Germinal center (tissue), 1 donor: ENCODE data around the gene ZFYVE28.

ENCODE experiments used
- DNase-seq: peaks from one replicate; pipeline ENCODE4 v3.0.0; 2012; ENCODE audit warnings: mixed read lengths, low spot score

ZFYVE28 gene

GRCh38 chr4:2271279-2272025, 147.0 kb downstream of the ZFYVE28 start:
- no peak for DNase-seq

DNA sequence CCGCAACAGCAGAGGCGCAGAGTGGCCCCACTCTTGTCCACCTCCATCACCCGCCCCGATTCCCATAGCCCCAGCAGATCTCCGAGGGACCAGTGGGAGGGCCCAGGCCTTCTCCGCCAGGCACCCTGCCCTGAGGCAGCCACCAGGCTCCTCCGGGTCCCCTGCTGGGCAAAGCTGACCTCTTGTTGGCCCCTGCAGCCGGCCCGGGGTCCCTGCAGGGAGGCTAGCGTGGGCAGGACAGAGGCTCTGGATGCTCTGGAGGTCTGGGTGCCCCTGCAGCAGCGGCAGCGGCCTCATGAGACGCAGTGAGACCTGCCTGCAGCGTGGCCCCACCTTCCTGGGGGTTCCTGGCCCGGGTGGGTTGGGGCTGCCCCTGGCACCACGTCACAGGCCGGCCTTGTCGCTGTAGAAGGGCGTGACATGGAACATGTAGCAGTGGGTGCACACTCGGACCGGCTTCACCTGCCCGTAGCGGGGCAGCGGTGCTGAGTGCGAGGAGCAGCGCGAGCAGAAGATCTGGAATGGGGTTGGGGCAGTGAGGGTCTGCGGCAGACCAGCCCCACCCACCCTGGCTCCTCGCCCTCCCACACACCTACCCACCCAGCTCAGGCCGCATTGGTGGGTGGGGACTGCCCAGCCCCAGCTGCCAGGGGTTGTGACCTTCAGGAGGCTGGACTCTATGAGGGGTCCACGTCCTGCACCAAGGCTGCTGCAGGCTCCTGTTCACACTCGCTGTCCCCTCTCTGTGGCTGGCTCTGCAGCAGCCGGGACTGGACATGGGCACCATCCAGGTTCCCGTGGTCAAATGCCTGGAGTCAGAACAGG, 147.9 kb downstream of the ZFYVE28 start:
- DNase-seq = no peak

DNA sequence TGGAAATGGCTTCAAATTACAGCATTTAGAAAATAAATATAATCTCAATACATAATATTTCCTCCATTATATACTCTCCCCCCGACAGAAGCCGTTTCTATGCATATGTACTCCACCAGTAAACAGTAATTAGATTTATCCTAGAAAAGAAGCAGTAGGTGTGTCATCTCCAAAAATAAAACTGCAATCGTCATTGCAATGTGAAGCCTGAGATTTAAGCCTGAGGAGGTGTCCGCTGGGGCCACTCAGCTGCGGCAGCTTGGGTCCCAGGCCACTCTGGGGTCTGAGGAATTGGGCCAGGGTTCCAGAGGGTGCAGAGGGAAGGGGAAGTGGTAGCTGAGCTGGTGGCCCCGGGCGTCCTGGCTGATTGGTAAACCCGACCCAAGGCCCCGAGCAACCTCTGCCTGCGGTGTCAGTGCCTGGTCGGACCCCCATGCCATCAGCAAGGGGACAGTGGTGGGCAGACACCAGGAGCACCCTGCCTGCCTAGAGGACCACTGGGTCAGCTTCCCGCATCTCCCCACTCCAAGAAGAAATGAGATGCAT, 148.8 kb downstream of the ZFYVE28 start:
- DNase-seq = no peak

DNA sequence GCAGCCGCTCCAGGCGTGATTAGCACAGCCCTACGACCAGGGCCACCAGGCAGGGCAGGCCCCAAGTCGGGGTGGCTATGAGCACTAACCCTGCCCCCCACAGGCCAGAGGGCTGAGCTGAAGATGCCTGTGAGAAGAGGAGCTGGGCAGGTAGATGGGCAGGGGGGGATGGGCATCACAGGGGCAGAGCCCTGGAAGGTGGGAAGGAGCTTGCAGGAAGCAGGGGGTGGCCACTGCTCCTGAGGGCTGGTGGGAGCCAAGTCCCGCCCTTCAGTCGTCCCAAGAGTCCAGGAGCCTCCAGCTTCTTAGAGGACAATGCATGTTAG, 149.3 kb downstream of the ZFYVE28 start:
- DNase-seq = no peak

DNA sequence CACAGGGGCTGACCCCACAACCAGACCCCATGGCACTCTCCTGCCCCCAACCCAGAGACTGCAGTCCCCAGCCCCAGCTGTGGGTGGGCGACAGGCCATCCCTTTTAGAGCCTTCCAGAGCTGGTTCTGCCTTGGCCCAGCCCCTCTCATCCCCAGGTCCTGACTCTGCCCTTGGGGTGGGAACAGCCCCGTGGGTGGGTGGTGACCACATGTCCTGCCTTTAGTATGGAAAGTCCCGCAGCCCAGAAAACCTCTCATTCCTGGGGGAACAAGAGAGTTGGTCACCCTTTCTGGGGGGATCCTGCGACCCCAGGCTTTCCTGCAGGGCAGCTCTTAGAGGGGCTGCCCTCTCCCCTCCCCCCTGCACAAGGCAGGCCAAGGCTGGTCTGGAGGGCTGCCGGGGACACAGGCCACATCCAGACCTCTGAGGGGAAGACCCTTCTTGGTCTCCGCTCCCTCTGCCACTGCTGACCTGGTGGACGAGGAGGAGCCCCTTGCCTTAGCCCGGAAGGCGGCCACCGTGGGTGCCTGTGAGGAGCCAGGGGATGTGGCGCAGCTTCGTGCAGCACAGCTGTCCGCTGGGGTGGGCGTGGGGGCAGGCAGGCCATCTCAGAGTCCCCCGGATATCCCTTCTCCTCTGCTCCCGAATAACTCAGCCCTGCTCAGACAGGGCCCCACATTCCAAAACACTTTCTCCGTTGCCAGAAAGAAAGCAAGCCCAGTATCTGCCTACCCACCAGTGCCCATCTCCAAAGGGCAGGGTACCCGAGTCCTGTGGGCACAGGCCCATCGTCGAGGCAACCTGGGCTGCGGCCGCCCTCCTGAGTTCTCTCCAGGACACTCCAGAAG, 149.9 kb downstream of the ZFYVE28 start:
- DNase-seq = no peak

- no peak for DNase-seq
Measured at GRCh38 chr4:2267841-2268240, 150.6 kb downstream of the ZFYVE28 start.

- no peak for DNase-seq
Measured at GRCh38 chr4:2267320-2267811, 151.1 kb downstream of the ZFYVE28 start.

- DNase-seq = no peak
Measured at GRCh38 chr4:2266821-2267220, 151.6 kb downstream of the ZFYVE28 start.

DNA sequence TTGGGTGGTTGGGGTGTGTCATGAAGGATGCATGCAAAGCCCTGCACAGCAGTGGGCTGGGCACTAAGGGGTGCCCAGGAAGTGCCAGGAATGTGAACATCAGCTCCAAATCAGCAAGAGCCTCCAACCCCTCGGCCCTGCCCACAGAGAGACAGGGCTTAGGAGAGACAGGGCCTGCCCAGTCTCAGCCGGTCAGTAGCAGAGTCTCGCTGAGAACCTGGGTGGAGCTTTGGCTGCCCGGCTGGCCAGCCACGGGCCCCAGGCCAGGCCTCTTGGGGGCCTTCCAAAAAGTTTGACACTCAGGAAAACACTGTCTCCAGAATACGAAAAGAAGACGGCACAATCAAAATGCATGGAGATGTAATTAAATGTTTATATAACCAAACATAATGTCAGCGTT, 152.3 kb downstream of the ZFYVE28 start:
- no peak for DNase-seq

- DNase-seq = no peak
Measured at GRCh38 chr4:2265113-2266110, 153.0 kb downstream of the ZFYVE28 start.

DNA sequence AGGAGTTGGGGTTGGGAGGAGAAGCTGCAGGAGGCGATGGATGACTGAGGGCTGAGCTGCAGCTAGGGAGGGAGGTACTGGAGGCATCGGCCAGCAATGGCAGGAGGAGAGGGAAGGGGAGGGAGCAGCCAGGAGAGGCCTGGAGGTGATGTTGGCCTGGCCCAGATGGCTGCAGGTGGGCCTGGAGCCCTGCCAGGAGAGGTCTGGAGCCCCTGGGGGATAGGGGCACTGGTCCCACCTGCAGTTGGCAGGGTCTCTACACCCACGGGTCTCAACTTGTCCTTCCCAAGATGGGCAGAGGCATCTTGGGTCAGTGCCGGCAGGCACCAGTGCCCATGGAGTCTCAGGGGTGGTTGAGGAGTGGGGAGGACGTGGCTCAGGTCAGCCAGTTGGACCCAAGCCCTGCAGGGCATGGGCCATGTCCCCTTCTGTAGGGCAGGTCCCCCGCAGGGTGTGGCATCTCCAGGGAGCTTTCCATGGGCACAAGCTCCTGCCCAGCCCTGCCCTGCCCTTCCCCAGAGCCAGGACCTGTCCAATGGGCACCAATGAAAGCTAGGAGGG, 153.9 kb downstream of the ZFYVE28 start:
- no peak for DNase-seq

- DNase-seq = no peak
Measured at GRCh38 chr4:2263926-2264321, 154.5 kb downstream of the ZFYVE28 start.

GRCh38 chr4:2262944-2263250, 155.5 kb downstream of the ZFYVE28 start:
- DNase-seq = no peak

DNA sequence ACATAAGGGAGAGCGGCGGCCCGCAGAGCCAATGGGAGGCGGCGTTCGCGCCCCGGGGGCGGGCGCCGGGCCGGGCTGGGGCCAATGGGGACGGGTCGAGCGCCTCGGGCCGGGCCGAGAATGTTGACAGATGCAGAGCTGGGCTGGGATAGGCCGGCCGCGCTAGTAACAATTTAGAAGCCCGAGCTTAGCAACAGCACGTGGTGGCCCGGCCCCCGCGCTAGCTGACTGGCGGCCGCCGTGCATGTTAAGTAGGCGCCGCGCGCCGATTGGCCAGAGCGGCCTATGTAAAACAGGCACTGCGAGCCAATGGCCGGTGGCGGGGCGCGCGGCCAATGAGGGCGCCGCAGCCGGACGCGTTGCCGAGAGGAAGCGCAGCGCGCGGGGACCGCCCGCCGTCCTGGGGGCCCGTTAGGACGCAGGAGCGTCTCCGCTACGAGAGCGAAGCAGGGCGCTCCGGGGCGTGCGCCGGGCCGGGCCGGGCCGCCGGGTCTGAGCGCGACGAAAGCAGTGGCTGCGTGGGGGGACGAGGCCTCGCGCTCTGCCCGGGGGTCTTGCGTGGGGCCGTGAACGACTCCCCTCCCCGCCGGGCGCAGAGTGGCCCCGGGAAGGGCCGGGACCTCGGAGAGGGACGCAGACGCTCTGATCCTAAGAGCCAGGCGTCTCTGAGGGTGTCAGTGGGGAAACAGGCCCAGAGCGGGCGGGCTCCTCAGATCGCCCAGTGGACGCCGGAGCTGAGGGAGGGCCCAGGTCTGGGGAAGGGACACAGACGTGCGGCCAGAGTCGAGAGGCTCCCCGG, 156.1 kb downstream of the ZFYVE28 start:
- peak; percentile 98 for DNase-seq

DNA sequence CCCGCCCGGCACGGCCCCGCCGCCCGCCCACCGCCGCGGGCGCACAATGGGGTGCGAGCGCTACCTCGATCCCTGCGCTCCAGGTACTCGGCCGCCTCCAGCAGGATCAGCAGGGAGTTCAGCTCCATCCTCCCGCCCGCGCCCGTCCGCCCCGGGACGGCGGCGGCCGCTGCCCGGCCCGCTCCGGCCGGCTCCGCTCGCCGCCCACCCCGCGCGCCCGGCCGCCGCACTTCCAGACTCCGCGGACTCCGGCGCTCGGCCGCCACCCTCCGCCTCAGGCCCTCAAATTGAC, 156.6 kb downstream of the ZFYVE28 start, which contains the start of gene MXD4:
Gene MXD4, minus strand, starts transcription at position 257 of the 292 bp plus-strand sequence. Its CDS starts 129 bp downstream, at position 128.
- no peak for DNase-seq

- DNase-seq = peak; percentile 57
Measured at GRCh38 chr4:2261110-2261852, 157.2 kb downstream of the ZFYVE28 start.

- no peak for DNase-seq
Measured at GRCh38 chr4:2260344-2261109, 157.9 kb downstream of the ZFYVE28 start.

- DNase-seq = no peak
Measured at GRCh38 chr4:2259541-2260343, 158.7 kb downstream of the ZFYVE28 start.
